B cell (primary cell): ENCODE data around the gene PAXIP1. TPM values are rescaled to one million over a fixed set of nuclear protein-coding genes. Genes with fewer than 3 reads are reported as not detected.

Experiments
- ATAC-seq: fragments of 200-7000 bp; cut with Tn5 transposase; one replicate; pipeline ENCODE4 v1.10.0; 2021; ENCODE audit warnings: low read depth, mild to moderate bottlenecking, moderate number of reproducible peaks, moderate library complexity
- CTCF ChIA-PET: fragments of 350-600 bp; sonication (Branson Sonifier 250); formaldehyde crosslinking; loops from one replicate; lab custom pipeline; 2021; ENCODE audit warnings: antibody characterized with exemption, inconsistent platforms; lab: Charles Lee
- POLR2A ChIA-PET: fragments of 350-600 bp; sonication (Branson Sonifier 250); formaldehyde crosslinking; loops from one replicate; lab custom pipeline; 2021; ENCODE audit warnings: antibody characterized with exemption; lab: Charles Lee
- DNase-seq: peaks from one replicate; pipeline ENCODE4 v3.0.0; 2013
- H2AFZ ChIP-seq: 2 replicates; pipeline ENCODE4 v1.6.1; 2012; ENCODE audit warnings: mild to moderate bottlenecking, low read depth, low read length; ENCODE audit not compliant: insufficient read depth, poor library complexity, severe bottlenecking
- H3K27ac ChIP-seq, 2 donors: 1 replicate in 1 of 2; 2 replicates in 1 of 2; pipeline ENCODE4 v1.5.1; 2012 to 2013; ENCODE audit warnings: low read length in 2 of 2, mild to moderate bottlenecking in 2 of 2, moderate library complexity in 1 of 2
- H3K27me3 ChIP-seq, 4 experiments: fragments of 200-600 bp in 1 of 4; sonication (generic) in 1 of 4; replicated peaks in 1 of 4; 1 replicate in 2 of 4; 2 replicates in 2 of 4; pipeline versions ENCODE4 v1.6.1 to v1.7.0; 2013 to 2016; ENCODE audit warnings: low read length in 3 of 4, mild to moderate bottlenecking in 2 of 4, mixed read lengths in 1 of 4, moderate library complexity in 1 of 4; ENCODE audit not compliant: insufficient read depth in 4 of 4, control insufficient read depth in 3 of 4; ENCODE audit errors: control extremely low read depth in 1 of 4
- H3K36me3 ChIP-seq, 2 experiments: replicated peaks in 1 of 2; 1 replicate in 1 of 2; 2 replicates in 1 of 2; pipeline versions ENCODE4 v1.6.1 to v1.7.1; 2013; ENCODE audit warnings: low read length in 1 of 2; ENCODE audit not compliant: insufficient read depth in 2 of 2, control insufficient read depth in 1 of 2; ENCODE audit errors: control extremely low read depth in 1 of 2, extremely low read depth in 1 of 2
- H3K4me1 ChIP-seq, 2 donors: fragments of 200-600 bp in 1 of 2; sonication (generic) in 1 of 2; 1 replicate in 1 of 2; 2 replicates in 1 of 2; pipeline versions ENCODE4 v1.5.1 to v1.6.1; 2013 to 2017; ENCODE audit warnings: low read length in 2 of 2; ENCODE audit not compliant: control insufficient read depth in 2 of 2, insufficient read depth in 2 of 2
- H3K4me2 ChIP-seq: replicated peaks from 2 replicates; pipeline ENCODE3; 2012; ENCODE audit warnings: mild to moderate bottlenecking, low read depth, low read length; ENCODE audit not compliant: poor library complexity, severe bottlenecking
- H3K4me3 ChIP-seq, 5 experiments: fragments of 200-600 bp in 1 of 5; sonication (generic) in 1 of 5; 1 replicate in 3 of 5; 2 replicates in 2 of 5; pipeline versions ENCODE4 v1.5.1 to v1.7.0; 2011 to 2016; ENCODE audit warnings: low read length in 4 of 5, mild to moderate bottlenecking in 4 of 5, low read depth in 2 of 5, control low read depth in 1 of 5, moderate library complexity in 1 of 5; ENCODE audit not compliant: insufficient read depth in 1 of 5; ENCODE audit errors: control extremely low read depth in 1 of 5, extremely low read depth in 1 of 5
- H3K79me2 ChIP-seq: fragments of 200-600 bp; sonication (generic); one replicate; pipeline ENCODE4 v1.6.0; 2016; ENCODE audit warnings: low read length; ENCODE audit not compliant: control insufficient read depth, insufficient read depth
- H3K9ac ChIP-seq: fragments of 200-600 bp; sonication (generic); 2 replicates; pipeline ENCODE4 v1.6.1; 2017; ENCODE audit warnings: mild to moderate bottlenecking, low read length, moderate library complexity
- H3K9me3 ChIP-seq, 3 donors: one replicate each; pipeline versions ENCODE4 v1.6.1 to v1.7.1; 2013; ENCODE audit warnings: low read length in 2 of 3; ENCODE audit not compliant: control insufficient read depth in 2 of 3, insufficient read depth in 1 of 3; ENCODE audit errors: control extremely low read depth in 1 of 3
- H4K20me1 ChIP-seq: 2 replicates; pipeline ENCODE4 v1.6.0; 2012; ENCODE audit warnings: mild to moderate bottlenecking, low read length; ENCODE audit not compliant: insufficient read depth, control insufficient read depth, poor library complexity, severe bottlenecking
- H3K27ac Mint-ChIP-seq: one replicate; pipeline ENCODE4 v1.8.0; 2021; ENCODE audit warnings: mixed read lengths
- H3K27me3 Mint-ChIP-seq: one replicate; pipeline ENCODE4 v1.8.0; 2021; ENCODE audit warnings: mixed read lengths
- H3K4me1 Mint-ChIP-seq: one replicate; pipeline ENCODE4 v1.8.0; 2021; ENCODE audit warnings: mixed read lengths
- H3K4me3 Mint-ChIP-seq: one replicate; pipeline ENCODE4 v1.8.0; 2021; ENCODE audit warnings: mixed read lengths
- H3K9me3 Mint-ChIP-seq: one replicate; pipeline ENCODE4 v1.8.0; 2022; ENCODE audit warnings: mixed read lengths; ENCODE audit not compliant: insufficient read depth
- EZH2 ChIP-seq: IDR thresholded peaks from 2 replicates; pipeline ENCODE4 v1.6.1; 2012; ENCODE audit warnings: borderline replicate concordance, low read depth, mild to moderate bottlenecking, moderate library complexity, low read length; ENCODE audit not compliant: insufficient read depth, poor library complexity, severe bottlenecking
- WGBS: methylation state at CpG from one replicate; pipeline ENCODE4 v1.1.5; 2013; ENCODE audit warnings: missing lambda C conversion rate; ENCODE audit not compliant: insufficient coverage; 5-methylcytosine and 5-hydroxymethylcytosine counted together
- intact Hi-C: fragments of 100-400 bp; cut with micrococcal nuclease; formaldehyde crosslinking; loops from one replicate; pipeline ENCODE4 v1.10.0; 2022
- polyA plus RNA-seq: library from polyadenylated mRNA; depleted of rRNA; stranded (reverse); fragments of >200 nt; gene quantifications from 2 replicates; pipeline ENCODE4 v1.2.3, GENCODE V29; 2012
- total RNA-seq, 2 donors: library from RNA; stranded (reverse); fragments of 120-200 nt in 1 of 2; gene quantifications; 1 replicate in 1 of 2; 2 replicates in 1 of 2; pipeline versions ENCODE4 v1.2.3 to v1.2.4, GENCODE V29; 2013 to 2022
- TF ChIP-seq, protein P1 (sequence below): fragments of 200-600 bp; IDR thresholded peaks from one replicate; pipeline ENCODE4 v1.8.0; 2022; ENCODE audit warnings: antibody characterized with exemption, mild to moderate bottlenecking

The PAXIP1 gene
- total and polyA plus RNA-seq, 2 donors (not counting 1 experiment from before 2014, with no cell fraction given): 9.2 to 18.5 TPM

DNA sequence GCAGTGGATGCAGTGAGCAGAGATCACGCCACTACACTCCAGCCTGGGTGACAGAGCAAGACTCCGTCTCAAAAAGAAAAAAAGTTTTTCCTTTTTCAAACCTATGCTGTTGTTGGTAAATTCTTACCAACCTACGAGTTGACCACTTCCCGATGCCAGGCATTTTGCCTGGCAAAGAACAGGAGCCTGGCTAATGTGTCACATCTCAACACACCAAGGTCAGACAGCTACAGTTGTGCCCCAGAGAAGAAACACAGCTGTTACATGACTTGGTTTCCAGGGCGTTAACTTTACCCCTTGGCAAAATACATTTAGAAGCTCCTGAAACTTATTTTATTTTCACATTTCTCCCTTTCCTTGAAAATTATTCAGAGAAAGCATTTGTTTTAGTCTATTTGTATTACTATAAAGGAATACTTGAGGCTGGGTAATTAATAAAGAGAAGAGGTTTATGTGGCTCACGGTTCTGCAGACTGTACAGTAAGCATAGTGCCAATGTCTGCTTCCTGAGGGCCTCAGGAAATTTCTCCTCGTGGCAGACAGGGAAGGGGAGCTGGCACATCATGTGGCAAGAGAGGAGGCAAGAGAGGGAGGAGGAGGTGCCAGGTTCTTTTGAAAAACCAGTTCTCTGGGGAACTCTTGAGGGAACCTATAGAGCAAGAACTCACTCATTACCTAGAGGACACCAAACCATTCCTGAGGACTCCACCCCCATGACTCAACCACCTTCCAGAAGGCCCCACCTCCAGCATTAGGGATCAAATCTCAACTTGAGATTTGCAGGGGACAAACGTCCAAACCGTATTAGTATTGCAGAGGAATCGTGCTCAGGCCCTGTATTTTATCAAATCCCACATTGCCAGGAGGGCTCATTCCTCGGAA is 83.3 kb downstream of the PAXIP1 start:
- H3K9me3 Mint-ChIP-seq: no peaks in the 10 kb centered on the region
- Histone ChIP-seq H3K9me3 (peaks cover 0 to 5% (median 2%) of the 10 kb centered on the region in 3 donors), H4K20me1 (no peaks in the 10 kb centered on the region), H3K4me2 (no peak overlapping the region), H2AFZ (no peak overlapping the region), H3K4me3 (no peak overlapping the region), H3K4me1 (peaks cover 0 to under 1% of the 10 kb centered on the region in 2 donors), H3K9ac (no peak overlapping the region), H3K36me3 (no peaks in the 10 kb centered on the region), H3K27me3 (peaks cover 0 to 12% (median 6%) of the 10 kb centered on the region in 4 experiments), H3K79me2 (no peaks in the 10 kb centered on the region), H3K27ac (no peak overlapping the region)
- H3K4me1 Mint-ChIP-seq: peaks cover 2% of the 10 kb centered on the region
- no peak for DNase-seq
- TF ChIP-seq EZH2: no peak
- TF ChIP-seq, protein P1, sequence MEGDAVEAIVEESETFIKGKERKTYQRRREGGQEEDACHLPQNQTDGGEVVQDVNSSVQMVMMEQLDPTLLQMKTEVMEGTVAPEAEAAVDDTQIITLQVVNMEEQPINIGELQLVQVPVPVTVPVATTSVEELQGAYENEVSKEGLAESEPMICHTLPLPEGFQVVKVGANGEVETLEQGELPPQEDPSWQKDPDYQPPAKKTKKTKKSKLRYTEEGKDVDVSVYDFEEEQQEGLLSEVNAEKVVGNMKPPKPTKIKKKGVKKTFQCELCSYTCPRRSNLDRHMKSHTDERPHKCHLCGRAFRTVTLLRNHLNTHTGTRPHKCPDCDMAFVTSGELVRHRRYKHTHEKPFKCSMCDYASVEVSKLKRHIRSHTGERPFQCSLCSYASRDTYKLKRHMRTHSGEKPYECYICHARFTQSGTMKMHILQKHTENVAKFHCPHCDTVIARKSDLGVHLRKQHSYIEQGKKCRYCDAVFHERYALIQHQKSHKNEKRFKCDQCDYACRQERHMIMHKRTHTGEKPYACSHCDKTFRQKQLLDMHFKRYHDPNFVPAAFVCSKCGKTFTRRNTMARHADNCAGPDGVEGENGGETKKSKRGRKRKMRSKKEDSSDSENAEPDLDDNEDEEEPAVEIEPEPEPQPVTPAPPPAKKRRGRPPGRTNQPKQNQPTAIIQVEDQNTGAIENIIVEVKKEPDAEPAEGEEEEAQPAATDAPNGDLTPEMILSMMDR: no peak
- peaks cover 35% of the 10 kb centered on the region for H3K27me3 Mint-ChIP-seq
- CTCF ChIA-PET: no interaction called here
- no peak overlapping the region for H3K27ac Mint-ChIP-seq
- POLR2A ChIA-PET: no interaction called here
- H3K4me3 Mint-ChIP-seq: no peak overlapping the region
- WGBS: 65% methylated on average over 9 of the region's 11 CpGs
- no peak for ATAC-seq
- intact Hi-C loops: loop anchor here (10.0 kb wide), 1 partner anchor 735 kb away; no protein-coding TSS in a partner anchor

DNA sequence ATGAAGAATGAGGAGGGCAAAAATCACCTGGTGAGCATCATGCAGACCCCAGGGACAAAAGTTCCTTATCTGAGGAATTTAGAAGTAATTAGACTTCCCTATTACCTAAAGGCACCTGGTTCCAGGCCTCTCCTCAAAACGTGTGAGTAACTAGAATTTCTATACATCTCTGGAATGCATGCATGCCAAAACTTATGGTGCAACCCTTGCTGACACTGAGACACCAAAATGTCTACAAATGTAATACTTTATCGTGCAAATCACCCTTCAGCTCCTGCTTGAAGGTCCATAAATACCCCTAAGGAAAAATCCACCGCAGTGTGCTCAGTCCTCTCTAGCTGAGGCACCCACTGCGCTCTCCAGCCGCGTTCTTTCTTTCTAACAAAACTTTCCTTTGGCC is 84.2 kb downstream of the PAXIP1 start:
- 91% methylated on average over 6 of the region's 6 CpGs for WGBS
- TF ChIP-seq, protein P1: no peak
- Histone ChIP-seq H3K4me1 (peaks cover 7 to 9% of the 10 kb centered on the region in 2 donors), H4K20me1 (no peaks in the 10 kb centered on the region), H3K4me2 (no peak overlapping the region), H3K9me3 (peaks cover 0 to 5% (median 2%) of the 10 kb centered on the region in 3 donors), H3K27me3 (peaks cover 0 to 21% (median 9%) of the 10 kb centered on the region in 4 experiments), H3K36me3 (no peaks in the 10 kb centered on the region), H3K27ac (no peak overlapping the region), H3K79me2 (no peaks in the 10 kb centered on the region), H3K4me3 (no peak overlapping the region), H2AFZ (no peak overlapping the region), H3K9ac (no peak overlapping the region)
- POLR2A ChIA-PET: no interaction called here
- Mint-ChIP-seq H3K27ac (no peak overlapping the region), H3K27me3 (peaks cover 37% of the 10 kb centered on the region), H3K4me1 (peaks cover 4% of the 10 kb centered on the region), H3K9me3 (no peaks in the 10 kb centered on the region), H3K4me3 (no peak overlapping the region)
- CTCF ChIA-PET: no interaction called here
- ATAC-seq (no peak), DNase-seq (no peak)
- intact Hi-C loops: no loop called here
